GM21529 (cell line): Measurements from ENCODE around the gene RAP1GAP2.
"Not testable (repeated sequence)": the region's sequence is repeated elsewhere in the genome, so short reads cannot be mapped to it uniquely, and the experiment has no call there.

Experiments used
- ATAC-seq: cut with Tn5 transposase; IDR thresholded peaks from one replicate; pipeline ENCODE4 v1.9.1; 2021; ENCODE audit not compliant: unreplicated experiment

RAP1GAP2 gene

GRCh38 chr17:2964028-2964356 lies 167.8 kb downstream of the RAP1GAP2 start:
- no peak for ATAC-seq

GRCh38 chr17:2964370-2964769 lies 168.1 kb downstream of the RAP1GAP2 start:
- ATAC-seq, result no peak

DNA sequence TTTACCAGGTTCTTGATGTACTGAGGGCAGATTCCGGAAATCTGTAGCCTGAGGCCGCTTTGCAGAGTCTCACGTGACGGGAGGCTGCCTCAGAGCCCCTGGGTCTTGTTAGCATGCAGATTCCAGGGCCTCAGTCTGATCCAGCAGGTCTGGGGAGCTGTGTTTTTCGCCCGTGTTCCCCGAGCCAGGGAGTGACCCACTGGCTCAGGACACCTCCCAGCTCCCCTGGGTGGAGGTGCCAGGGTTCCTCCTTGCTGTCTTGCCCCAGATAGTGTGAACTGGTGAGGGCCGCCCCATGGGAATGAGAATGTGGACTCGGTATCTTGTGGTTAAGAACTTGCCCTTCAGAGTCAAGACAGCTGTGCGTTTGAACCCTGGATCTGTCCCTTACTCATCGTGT lies 168.6 kb downstream of the RAP1GAP2 start:
- no peak for ATAC-seq

DNA sequence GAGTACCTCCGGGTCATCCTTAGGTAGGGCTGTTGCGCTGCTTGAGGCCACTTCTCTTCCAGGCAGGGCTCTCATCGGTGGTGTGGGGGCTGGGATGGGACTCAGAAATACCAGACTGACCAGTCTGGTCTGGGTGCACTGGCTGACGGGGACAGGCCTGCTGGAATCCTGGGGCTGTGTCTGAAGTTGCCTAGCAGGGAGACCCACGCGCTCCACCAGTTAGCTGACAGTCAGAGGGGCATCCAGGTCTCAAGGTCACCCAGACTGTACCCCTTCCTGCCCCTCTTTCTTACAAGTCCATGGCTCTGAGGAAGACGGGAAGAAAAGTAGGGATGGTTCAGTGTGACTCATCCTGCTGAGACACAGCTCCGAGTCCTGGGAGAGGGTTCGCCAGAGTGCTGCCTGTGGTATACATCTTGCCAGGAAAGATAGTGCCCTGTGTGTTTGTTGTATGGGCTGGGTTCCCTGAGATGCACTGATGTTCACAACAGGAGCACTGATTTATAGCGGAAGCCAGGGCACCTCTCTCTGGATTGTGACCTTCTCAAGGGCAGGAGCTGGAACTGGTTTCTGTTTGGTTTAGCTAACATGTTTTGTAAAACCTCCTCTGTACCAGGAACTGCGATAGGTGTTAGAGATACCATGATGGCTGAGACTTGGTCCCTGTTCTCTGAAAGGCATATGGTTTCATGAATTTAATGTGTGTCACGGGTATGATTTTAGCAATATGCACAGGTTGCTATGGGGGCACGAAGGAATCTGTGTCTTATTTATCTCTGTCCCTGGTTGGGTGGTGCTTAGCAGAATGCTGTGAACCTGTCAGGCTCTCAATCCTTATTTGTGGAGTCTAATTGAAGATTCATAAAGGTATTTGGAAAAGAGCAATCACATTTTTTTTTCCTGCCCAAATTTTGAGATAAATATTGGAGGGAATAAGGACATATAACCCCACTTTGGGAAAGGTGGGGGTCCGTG lies 169.7 kb downstream of the RAP1GAP2 start:
- no peak for ATAC-seq

- ATAC-seq, result no peak
Measured at GRCh38 chr17:2967515-2967914, 171.3 kb downstream of the RAP1GAP2 start.

- ATAC-seq, result no peak
Measured at GRCh38 chr17:2971851-2972250, 175.6 kb downstream of the RAP1GAP2 start.

DNA sequence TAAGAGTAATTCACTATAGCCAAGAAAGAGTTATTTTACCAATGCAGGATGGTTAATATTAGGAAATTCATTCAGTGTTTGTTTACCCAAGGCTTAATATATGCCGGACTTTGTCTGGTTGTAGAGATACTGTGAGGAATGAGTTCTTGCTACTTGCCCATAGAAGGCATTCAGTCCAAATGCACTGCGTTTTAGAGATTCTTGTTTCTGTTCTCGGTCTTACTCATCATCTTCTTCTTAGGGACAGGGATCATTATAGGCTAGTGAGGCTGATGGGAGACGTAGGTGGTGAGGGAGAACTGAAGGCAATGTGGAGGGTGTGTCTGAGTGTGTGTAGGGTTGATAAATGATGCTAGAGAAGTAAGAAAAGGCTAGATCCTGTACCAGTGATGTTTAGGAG lies 176.5 kb downstream of the RAP1GAP2 start:
- no peak for ATAC-seq

- ATAC-seq, result no peak
Measured at GRCh38 chr17:2974347-2974746, 178.1 kb downstream of the RAP1GAP2 start.

- no peak for ATAC-seq
Measured at GRCh38 chr17:2975469-2975958, 179.3 kb downstream of the RAP1GAP2 start.

GRCh38 chr17:2977157-2977556 lies 180.9 kb downstream of the RAP1GAP2 start:
- no peak for ATAC-seq

- no peak for ATAC-seq
Measured at GRCh38 chr17:2978116-2978515, 181.9 kb downstream of the RAP1GAP2 start.

GRCh38 chr17:2978991-2979390 lies 182.8 kb downstream of the RAP1GAP2 start:
- no peak for ATAC-seq

- ATAC-seq, result no peak
Measured at GRCh38 chr17:2980211-2980903, 184.1 kb downstream of the RAP1GAP2 start.

- no peak for ATAC-seq
Measured at GRCh38 chr17:2980904-2981246, 184.6 kb downstream of the RAP1GAP2 start.

DNA sequence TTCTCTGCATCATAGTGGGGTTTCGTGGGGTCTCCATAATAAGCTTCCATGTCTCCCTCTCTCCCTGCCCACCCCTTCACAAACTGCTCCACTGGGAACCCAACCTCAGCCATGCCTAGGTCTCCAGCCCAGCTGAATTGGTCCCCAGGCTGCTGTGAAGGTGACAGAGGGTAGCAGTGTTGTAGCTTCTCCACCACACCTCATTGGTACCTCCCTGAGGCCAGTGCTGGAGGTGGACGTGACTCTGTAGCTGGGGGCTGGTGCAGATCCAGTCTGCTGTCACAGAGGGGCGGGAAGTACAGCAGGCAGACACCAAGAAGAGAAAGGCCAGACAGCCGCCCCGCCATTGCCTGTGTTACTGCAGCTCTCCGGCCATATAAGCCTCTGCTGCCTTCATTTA lies 185.1 kb downstream of the RAP1GAP2 start:
- ATAC-seq, result no peak

DNA sequence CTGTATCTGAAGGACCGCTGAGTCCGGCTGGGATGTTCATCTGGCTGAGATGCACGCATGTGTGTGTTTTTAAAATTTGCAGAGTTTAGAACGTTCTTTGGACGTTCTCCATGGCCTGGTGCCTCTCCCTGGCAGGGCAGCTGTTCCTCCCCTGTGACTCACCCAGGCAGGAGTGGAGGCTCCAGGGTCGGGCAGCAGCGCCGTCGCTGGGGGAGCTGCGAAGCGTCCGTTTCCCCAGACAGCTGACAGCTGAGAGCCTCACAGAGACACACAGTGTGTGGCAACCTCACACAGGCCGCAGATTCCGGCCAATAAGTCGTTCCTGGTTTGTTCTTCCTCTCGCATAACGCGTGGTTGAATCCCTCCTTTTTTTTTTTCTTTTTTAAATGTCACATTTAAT lies 186.6 kb downstream of the RAP1GAP2 start:
- ATAC-seq, result no peak

DNA sequence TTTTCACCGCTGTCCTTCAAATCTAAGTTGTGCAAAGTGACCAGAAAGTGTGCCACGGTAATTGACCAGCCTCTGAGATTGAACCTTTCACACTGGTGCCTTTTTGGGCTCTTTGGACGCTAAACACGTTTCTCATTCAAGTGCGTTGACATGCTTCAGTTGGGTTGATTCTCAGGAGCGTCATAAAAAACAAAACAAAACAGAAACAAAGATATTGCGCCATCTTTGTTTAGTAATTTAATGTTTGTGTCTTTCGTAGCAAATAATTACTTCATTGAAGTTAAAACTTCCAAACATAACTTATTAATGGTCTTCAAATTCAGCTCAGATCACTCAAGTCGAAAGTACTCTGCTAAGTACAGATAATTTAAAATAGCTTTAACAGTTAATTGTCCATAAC lies 187.0 kb downstream of the RAP1GAP2 start:
- no peak for ATAC-seq

DNA sequence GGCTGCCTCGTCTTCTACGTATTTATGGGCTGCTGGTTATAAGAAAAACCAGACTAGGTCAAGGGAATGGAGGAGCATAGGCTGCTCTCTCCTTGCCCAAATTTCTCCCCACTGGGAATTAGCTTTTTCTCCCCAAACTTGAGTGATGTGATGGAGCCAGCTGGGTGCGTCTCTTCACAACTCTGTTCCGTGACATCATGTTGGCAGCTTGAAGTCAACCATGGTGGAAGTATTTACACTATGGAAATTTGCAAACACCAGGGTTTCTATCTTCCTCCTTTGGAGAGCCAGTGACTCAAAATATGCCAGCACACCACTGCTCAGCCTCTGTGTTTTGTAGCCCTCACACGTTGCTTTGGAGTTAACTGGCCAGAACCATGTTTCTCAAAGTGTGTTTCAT lies 189.1 kb downstream of the RAP1GAP2 start:
- no peak for ATAC-seq

DNA sequence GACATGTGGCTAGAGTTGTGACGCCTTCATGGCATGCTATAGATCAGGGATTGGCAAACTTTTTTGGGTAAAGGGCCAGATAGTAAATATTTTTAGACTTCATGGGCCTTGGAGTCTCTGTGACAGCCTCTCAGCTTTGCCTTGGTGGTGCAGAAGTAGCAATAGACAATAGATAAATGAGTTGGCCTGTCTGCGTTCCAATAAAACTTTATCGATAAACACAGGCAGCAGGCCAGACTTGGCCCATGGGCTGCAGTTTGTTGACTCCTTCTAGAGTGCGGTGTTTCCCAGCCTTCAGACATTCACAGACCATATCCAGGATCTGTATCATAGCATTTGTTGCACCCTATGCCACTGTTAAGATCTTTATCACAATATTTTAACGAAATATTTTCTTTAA lies 190.7 kb downstream of the RAP1GAP2 start:
- no peak for ATAC-seq

- ATAC-seq, result not testable (repeated sequence)
Measured at GRCh38 chr17:2989396-2989795, 193.2 kb downstream of the RAP1GAP2 start.

- ATAC-seq, result no peak
Measured at GRCh38 chr17:2989855-2990254, 193.6 kb downstream of the RAP1GAP2 start.

- ATAC-seq, result no peak
Measured at GRCh38 chr17:2990396-2990795, 194.2 kb downstream of the RAP1GAP2 start.
